ENCODE results near the gene BRF1.

- TF ChIP-seq SP4 (IDR thresholded peaks at IDR 0.05; ENCODE audit: low read length) (no peak), POLR2AphosphoS5 (IDR thresholded peaks at IDR 0.05; ENCODE audit: low read depth, low read length) (no peak), TCF12 (IDR thresholded peaks at IDR 0.05; ENCODE audit: low read depth, low read length) (no peak), MAFK (IDR thresholded peaks at IDR 0.05; ENCODE audit: low read depth, low read length) (no peak), RFX5 (IDR thresholded peaks at IDR 0.05; ENCODE audit: borderline replicate concordance, low read depth, low read length) (no peak), JUND (IDR thresholded peaks at IDR 0.05; ENCODE audit: low read length) (no peak), EZH2 (IDR thresholded peaks at IDR 0.05; ENCODE audit: low read depth, low read length, severe bottlenecking) (no peak), SP2 (IDR thresholded peaks at IDR 0.05; ENCODE audit: low read length) (no peak), CTCF (IDR thresholded peaks at IDR 0.05; ENCODE audit: control extremely low read depth in 1 of 3, insufficient read depth in 1 of 3, low read depth in 1 of 3, low read length in 3 of 3) (no peak), GABPA (IDR thresholded peaks at IDR 0.05; ENCODE audit: borderline replicate concordance, insufficient read depth, low read length) (no peak)
These were observed 79.9 kb downstream of the BRF1 start for GRCh38 chr14:105220699-105221597.
